HAP-1 (cell line): ENCODE data around the gene ARFGEF2.
"Not testable (repeated sequence)": the region's sequence is repeated elsewhere in the genome, so short reads cannot be mapped to it uniquely, and the experiment has no call there.

ENCODE experiments used
- DNase-seq, 2 experiments: peaks; one replicate each; pipeline ENCODE4 v3.0.0-alpha.2; 2016 to 2020; ENCODE audit warnings: low spot score in 2 of 2
- H3K27me3 ChIP-seq: fragments of 250-450 bp; sonication (Bioruptor Pico); 2 replicates; pipeline ENCODE4 v1.5.1; 2020; ENCODE audit warnings: low read depth, mild to moderate bottlenecking, moderate library complexity
- H3K36me3 ChIP-seq: fragments of 250-450 bp; sonication (Bioruptor Pico); replicated peaks from 2 replicates; pipeline ENCODE4 v1.5.1; 2020; ENCODE audit warnings: mild to moderate bottlenecking
- H3K4me1 ChIP-seq: fragments of 250-450 bp; sonication (Bioruptor Pico); 2 replicates; pipeline ENCODE4 v1.5.1; 2020; ENCODE audit warnings: mild to moderate bottlenecking
- H3K4me3 ChIP-seq: fragments of 250-450 bp; sonication (Bioruptor Pico); 2 replicates; pipeline ENCODE4 v1.5.1; 2020; ENCODE audit warnings: mild to moderate bottlenecking, moderate library complexity
- H3K9me3 ChIP-seq: fragments of 250-450 bp; sonication (Bioruptor Pico); 2 replicates; pipeline ENCODE4 v1.5.1; 2020; ENCODE audit warnings: mild to moderate bottlenecking, moderate library complexity
- in situ Hi-C: fragments of 300-500 bp; cut with MboI; formaldehyde crosslinking; loops from 3 replicates; pipeline ENCODE4 v1.14.3; 2020; ENCODE audit warnings: low sequenced_read_pairs, inconsistent platforms, mixed read lengths

ARFGEF2 gene

GRCh38 chr20:48990467-48990866, 69.0 kb downstream of the ARFGEF2 start:
- peaks cover 63% of the 10 kb centered on the region for H3K36me3 ChIP-seq
- in situ Hi-C loops, result no loop called here

DNA sequence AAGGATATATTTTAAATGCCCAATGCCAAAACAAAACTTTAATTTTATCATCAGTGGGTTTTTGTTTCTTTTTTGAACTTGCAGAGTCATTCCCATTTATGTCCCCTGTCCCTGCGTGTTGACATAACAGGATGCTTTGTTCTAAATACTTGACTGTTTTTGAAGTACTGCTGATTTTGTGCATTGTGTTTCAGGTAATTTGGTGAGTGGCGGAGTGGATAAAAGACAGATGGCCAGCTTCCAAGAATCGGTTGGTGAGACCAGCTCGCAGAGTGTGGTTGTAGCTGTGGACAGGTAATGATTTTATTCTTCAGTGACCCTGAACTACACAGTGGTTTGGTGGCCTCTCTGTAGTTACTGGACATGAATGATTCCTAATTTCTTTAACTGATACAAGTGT, 74.1 kb downstream of the ARFGEF2 start:
- DNase-seq, result no peak
- H3K36me3 ChIP-seq, result peaks cover 67% of the 10 kb centered on the region

More at GRCh38 chr20:48990467-48990866, 69.0 kb downstream of the ARFGEF2 start:
- Histone ChIP-seq H3K27me3 (no peaks in the 10 kb centered on the region), H3K9me3 (no peaks in the 10 kb centered on the region), H3K4me3 (no peak overlapping the region), H3K4me1 (no peaks in the 10 kb centered on the region)
- no peak for DNase-seq

GRCh38 chr20:48999890-49000870, 78.7 kb downstream of the ARFGEF2 start:
- DNase-seq, result no peak
- in situ Hi-C loops, result no loop called here
- no peaks in the 10 kb centered on the region for H3K9me3 ChIP-seq
- no peaks in the 10 kb centered on the region for H3K27me3 ChIP-seq
- H3K4me3 ChIP-seq, result no peak overlapping the region
- H3K36me3 ChIP-seq, result peaks cover 41% of the 10 kb centered on the region
- no peaks in the 10 kb centered on the region for H3K4me1 ChIP-seq

More for the DNA sequence above, 74.1 kb downstream of the ARFGEF2 start:
- H3K4me1 ChIP-seq, result no peaks in the 10 kb centered on the region
- in situ Hi-C loops, result no loop called here
- H3K4me3 ChIP-seq, result no peak overlapping the region
- no peaks in the 10 kb centered on the region for H3K27me3 ChIP-seq
- H3K9me3 ChIP-seq, result no peaks in the 10 kb centered on the region

GRCh38 chr20:49001741-49002140, 80.2 kb downstream of the ARFGEF2 start:
- H3K36me3 ChIP-seq, result peaks cover 39% of the 10 kb centered on the region

DNA sequence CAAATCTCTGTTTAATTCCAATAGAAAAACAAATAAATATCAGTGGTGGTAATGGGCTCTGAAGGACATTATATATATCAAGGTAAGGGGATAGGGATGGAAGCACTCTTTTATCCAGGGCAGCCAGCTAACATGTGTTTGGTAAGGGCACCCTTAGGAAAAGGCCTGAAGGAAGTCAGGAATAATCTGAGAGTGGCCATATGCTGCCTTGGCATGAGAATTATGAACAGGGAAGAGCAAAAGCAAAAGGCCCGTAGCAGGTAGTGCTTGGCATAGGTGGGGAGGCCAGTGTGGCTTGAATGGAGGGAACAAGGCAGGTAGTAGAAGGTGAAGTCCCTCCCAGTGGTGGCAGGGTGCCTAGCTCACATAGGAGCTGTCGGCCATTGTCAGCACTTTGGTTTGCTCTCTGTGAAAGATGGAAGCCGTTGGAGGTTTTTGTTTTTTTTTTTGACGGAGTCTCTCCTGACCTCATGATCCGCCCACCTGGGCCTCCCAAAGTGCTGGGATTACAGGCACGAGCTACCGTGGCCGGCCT, 85.0 kb downstream of the ARFGEF2 start:
- no peaks in the 10 kb centered on the region for H3K27me3 ChIP-seq
- H3K36me3 ChIP-seq, result peaks cover 10% of the 10 kb centered on the region
- H3K9me3 ChIP-seq, result no peaks in the 10 kb centered on the region
- DNase-seq, result no peak
- no peak overlapping the region for H3K4me3 ChIP-seq
- no peaks in the 10 kb centered on the region for H3K4me1 ChIP-seq
- in situ Hi-C loops, result no loop called here

More at GRCh38 chr20:49001741-49002140, 80.2 kb downstream of the ARFGEF2 start:
- in situ Hi-C loops, result no loop called here
- Histone ChIP-seq H3K9me3 (no peaks in the 10 kb centered on the region), H3K4me1 (no peaks in the 10 kb centered on the region), H3K4me3 (no peak overlapping the region), H3K27me3 (no peaks in the 10 kb centered on the region)
- DNase-seq, result no peak

DNA sequence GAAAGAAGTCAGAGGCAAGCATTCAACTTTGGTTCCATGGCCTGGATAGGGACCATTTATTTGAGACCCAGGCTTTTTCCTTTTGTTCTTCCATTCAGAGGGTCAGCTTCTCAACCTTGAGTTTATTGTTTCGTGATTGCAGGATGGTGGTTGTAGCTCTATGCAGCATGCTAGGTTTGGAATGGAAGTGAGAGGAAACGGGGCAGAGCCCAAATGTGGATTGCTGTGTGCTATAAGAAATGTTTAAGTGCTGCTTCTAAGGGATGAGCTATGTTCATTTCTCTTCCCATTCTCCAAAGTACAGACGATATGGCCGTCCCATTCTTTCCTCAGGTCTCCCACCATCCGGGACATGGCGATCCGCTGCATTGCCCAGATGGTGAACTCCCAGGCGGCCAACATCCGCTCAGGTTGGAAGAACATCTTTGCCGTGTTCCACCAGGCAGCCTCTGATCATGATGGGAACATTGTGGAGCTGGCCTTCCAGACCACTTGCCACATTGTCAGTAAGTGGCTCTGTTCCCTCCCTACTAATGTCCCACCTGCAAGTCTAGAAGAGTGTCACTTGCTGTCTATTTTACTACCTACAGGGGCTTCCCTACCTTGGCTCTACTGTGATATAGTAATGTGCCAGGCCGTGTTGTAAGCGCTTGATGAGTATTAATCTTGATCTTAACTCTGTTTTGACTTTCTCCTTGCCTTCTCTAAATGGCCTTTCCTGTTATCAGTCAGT, 88.6 kb downstream of the ARFGEF2 start:
- H3K4me1 ChIP-seq, result no peaks in the 10 kb centered on the region
- H3K4me3 ChIP-seq, result no peak overlapping the region
- peaks cover 27% of the 10 kb centered on the region for H3K36me3 ChIP-seq

GRCh38 chr20:49024220-49024619, 102.7 kb downstream of the ARFGEF2 start:
- no peak overlapping the region for H3K4me3 ChIP-seq
- peaks cover 41% of the 10 kb centered on the region for H3K36me3 ChIP-seq
- H3K4me1 ChIP-seq, result no peaks in the 10 kb centered on the region
- no peaks in the 10 kb centered on the region for H3K9me3 ChIP-seq
- in situ Hi-C loops, result no loop called here
- no peaks in the 10 kb centered on the region for H3K27me3 ChIP-seq
- no peak for DNase-seq

More for the DNA sequence above, 88.6 kb downstream of the ARFGEF2 start:
- no peaks in the 10 kb centered on the region for H3K27me3 ChIP-seq
- in situ Hi-C loops, result no loop called here
- H3K9me3 ChIP-seq, result no peaks in the 10 kb centered on the region
- no peak for DNase-seq

- H3K4me3 ChIP-seq, H3K27me3 ChIP-seq, DNase-seq, H3K4me1 ChIP-seq, H3K9me3 ChIP-seq, in situ Hi-C loops: not testable (repeated sequence)
- peaks cover 47% of the 10 kb centered on the region for H3K36me3 ChIP-seq
Measured at GRCh38 chr20:49028177-49028576, 106.7 kb downstream of the ARFGEF2 start.

GRCh38 chr20:49028684-49029083, 107.2 kb downstream of the ARFGEF2 start:
- peaks cover 51% of the 10 kb centered on the region for H3K36me3 ChIP-seq

DNA sequence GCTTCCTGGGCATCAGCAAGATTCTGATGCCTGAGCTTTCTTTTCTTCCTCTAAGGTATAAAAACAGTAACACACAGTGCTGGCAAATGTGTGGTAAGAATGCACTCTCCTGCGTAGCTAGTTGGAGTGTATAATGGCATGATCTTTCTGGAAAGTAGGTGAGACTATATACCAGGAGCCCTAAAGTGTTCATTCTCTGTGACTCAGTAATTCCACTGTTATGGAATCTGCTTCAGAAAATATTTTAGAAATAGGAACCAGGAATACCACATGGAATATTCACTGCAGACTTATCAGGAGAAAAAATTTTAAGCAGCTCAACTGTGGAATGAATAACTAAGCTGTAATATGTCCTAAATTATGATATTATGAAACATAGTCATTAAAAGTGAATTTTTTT, 107.7 kb downstream of the ARFGEF2 start:
- Histone ChIP-seq H3K27me3 (no peaks in the 10 kb centered on the region), H3K36me3 (peaks cover 49% of the 10 kb centered on the region), H3K4me3 (no peak overlapping the region), H3K4me1 (no peaks in the 10 kb centered on the region), H3K9me3 (no peaks in the 10 kb centered on the region)
- no peak for DNase-seq
- in situ Hi-C loops, result no loop called here

More at GRCh38 chr20:49028684-49029083, 107.2 kb downstream of the ARFGEF2 start:
- Histone ChIP-seq H3K4me3 (no peak overlapping the region), H3K9me3 (no peaks in the 10 kb centered on the region), H3K4me1 (no peaks in the 10 kb centered on the region), H3K27me3 (no peaks in the 10 kb centered on the region)
- peak in 1 of 2 experiments; percentile 13 for DNase-seq
- in situ Hi-C loops, result no loop called here

DNA sequence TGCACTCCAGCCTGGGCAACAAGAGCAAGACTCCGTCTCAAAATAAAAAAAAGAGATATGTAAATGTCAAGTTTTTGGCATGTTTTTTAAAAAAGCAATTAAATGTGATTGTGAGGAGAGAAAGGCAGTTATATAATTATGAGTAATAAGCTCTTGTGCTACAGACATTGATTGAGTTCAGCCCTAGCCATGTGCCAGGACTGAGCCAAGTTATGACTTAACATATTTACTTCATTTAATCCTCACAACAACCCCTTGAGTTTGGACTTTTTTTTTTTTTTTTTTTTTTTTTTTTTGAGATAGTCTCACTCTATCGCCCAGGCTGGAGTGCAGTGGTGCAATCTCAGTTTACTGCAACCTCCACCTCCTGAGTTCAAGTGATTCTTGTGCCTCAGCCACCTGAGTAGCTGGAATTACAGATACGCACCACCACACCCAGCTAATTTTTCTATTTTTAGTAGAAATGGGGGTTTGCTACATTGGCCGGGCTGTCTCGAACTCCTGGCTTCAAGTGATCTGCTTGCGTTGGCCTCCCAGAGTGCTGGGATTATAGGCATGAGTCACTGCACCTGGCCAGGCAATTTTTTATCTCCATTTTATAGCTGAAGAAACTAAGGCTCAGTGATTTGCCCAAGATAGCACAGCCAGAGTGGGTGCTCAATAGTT, 109.6 kb downstream of the ARFGEF2 start:
- Histone ChIP-seq H3K9me3 (no peaks in the 10 kb centered on the region), H3K36me3 (peaks cover 38% of the 10 kb centered on the region), H3K4me3 (no peak overlapping the region), H3K27me3 (no peaks in the 10 kb centered on the region), H3K4me1 (peaks cover 8% of the 10 kb centered on the region)
- in situ Hi-C loops, result no loop called here
- no peak for DNase-seq

- Histone ChIP-seq H3K27me3 (no peaks in the 10 kb centered on the region), H3K9me3 (no peaks in the 10 kb centered on the region), H3K4me3 (no peak overlapping the region), H3K36me3 (peaks cover 36% of the 10 kb centered on the region), H3K4me1 (peaks cover 12% of the 10 kb centered on the region)
- in situ Hi-C loops, result no loop called here
- DNase-seq, result no peak
Measured at GRCh38 chr20:49032455-49032854, 110.9 kb downstream of the ARFGEF2 start.

GRCh38 chr20:49034070-49034732, 112.7 kb downstream of the ARFGEF2 start:
- DNase-seq, result no peak
- Histone ChIP-seq H3K27me3 (no peaks in the 10 kb centered on the region), H3K4me1 (peaks cover 12% of the 10 kb centered on the region), H3K9me3 (no peaks in the 10 kb centered on the region), H3K36me3 (peaks cover 24% of the 10 kb centered on the region), H3K4me3 (no peak overlapping the region)
- in situ Hi-C loops, result no loop called here
